ENCODE results near the gene MBNL1. TPM values are rescaled to one million over a fixed set of nuclear protein-coding genes. Genes with fewer than 3 reads are reported as not detected.

MBNL1 gene
- total RNA-seq, 1 experiment from 2014 or later = 200 TPM

- Histone ChIP-seq H3K79me2 (ENCODE audit: insufficient read depth, low read length) (peaks cover 100% of the 10 kb centered on the region), H2AFZ (ENCODE audit: low read depth, low read length, poor library complexity, severe bottlenecking) (no peak overlapping the region), H3K27me3 (ENCODE audit: insufficient read depth, low read length) (no peaks in the 10 kb centered on the region), H3K9ac (ENCODE audit: low read length) (no peak overlapping the region), H3K9me3 (ENCODE audit: control insufficient read depth in 1 of 2, insufficient read depth in 1 of 2, low read depth in 1 of 2, low read length in 2 of 2) (no peaks in the 10 kb centered on the region), H3K9me2 (ENCODE audit: insufficient read depth) (no peaks in the 10 kb centered on the region), H3K27ac (ENCODE audit: low read depth, low read length) (no peak overlapping the region), H4K20me1 (ENCODE audit: insufficient read depth) (peaks cover 13% of the 10 kb centered on the region; the same call in 1 of the 2 replicates), H3K36me3 (ENCODE audit: control insufficient read depth in 1 of 2, insufficient read depth in 2 of 2, low read length in 2 of 2) (no peaks in the 10 kb centered on the region; a peak in 1 of 4 replicates), H3K4me3 (replicated peaks in 1 of 2; ENCODE audit: low read depth in 1 of 2, low read length in 2 of 2) (no peak overlapping the region), H3K4me2 (ENCODE audit: low read length) (no peak overlapping the region), H3K4me1 (ENCODE audit: control insufficient read depth in 1 of 2, insufficient read depth in 2 of 2, low read length in 2 of 2) (peaks cover 80 to 95% of the 10 kb centered on the region in 2 experiments)
- TF ChIP-seq SRF (IDR thresholded peaks at IDR 0.05; ENCODE audit: low read depth) (no peak), ATF3 (IDR thresholded peaks at IDR 0.05) (no peak), JUND (IDR thresholded peaks at IDR 0.05) (no peak), CEBPB (IDR thresholded peaks at IDR 0.05; ENCODE audit: low read depth) (no peak), CBX3 (IDR thresholded peaks at IDR 0.05; ENCODE audit: low read depth) (no peak), EGR1 (IDR thresholded peaks at IDR 0.05; ENCODE audit: low read depth) (no peak), RAD21 (IDR thresholded peaks at IDR 0.05; ENCODE audit: low read depth) (no peak), SP1 (IDR thresholded peaks at IDR 0.05; ENCODE audit: low read depth) (no peak), ELF1 (IDR thresholded peaks at IDR 0.05; ENCODE audit: borderline replicate concordance, low read depth) (no peak)
- TF ChIP-seq, protein P1, sequence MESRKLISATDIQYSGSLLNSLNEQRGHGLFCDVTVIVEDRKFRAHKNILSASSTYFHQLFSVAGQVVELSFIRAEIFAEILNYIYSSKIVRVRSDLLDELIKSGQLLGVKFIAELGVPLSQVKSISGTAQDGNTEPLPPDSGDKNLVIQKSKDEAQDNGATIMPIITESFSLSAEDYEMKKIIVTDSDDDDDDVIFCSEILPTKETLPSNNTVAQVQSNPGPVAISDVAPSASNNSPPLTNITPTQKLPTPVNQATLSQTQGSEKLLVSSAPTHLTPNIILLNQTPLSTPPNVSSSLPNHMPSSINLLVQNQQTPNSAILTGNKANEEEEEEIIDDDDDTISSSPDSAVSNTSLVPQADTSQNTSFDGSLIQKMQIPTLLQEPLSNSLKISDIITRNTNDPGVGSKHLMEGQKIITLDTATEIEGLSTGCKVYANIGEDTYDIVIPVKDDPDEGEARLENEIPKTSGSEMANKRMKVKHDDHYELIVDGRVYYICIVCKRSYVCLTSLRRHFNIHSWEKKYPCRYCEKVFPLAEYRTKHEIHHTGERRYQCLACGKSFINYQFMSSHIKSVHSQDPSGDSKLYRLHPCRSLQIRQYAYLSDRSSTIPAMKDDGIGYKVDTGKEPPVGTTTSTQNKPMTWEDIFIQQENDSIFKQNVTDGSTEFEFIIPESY (IDR thresholded peaks at IDR 0.05; ENCODE audit: extremely low read depth, insufficient replicate concordance, low read length) = no peak
- TF ChIP-seq, protein P2, sequence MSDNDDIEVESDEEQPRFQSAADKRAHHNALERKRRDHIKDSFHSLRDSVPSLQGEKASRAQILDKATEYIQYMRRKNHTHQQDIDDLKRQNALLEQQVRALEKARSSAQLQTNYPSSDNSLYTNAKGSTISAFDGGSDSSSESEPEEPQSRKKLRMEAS (IDR thresholded peaks at IDR 0.05) = no peak
- intact Hi-C loops (cut with micrococcal nuclease) = no loop called here
- CTCF ChIA-PET = no interaction called here
- BruUV-seq (replicated peaks) = no TSS peak
- DNase-seq (ENCODE audit: low read depth, low spot score) (no peak), ATAC-seq (no peak)
- RAD21 ChIA-PET (ENCODE audit: low non-redundant PET in 1 of 2, low total read pairs in 2 of 2, uncharacterized antibody in 2 of 2, unreplicated experiment in 2 of 2) = no interaction called here
- POLR2A ChIA-PET = no interaction called here
Measured at GRCh38 chr3:152300029-152300731, 31.5 kb downstream of the MBNL1 start.
